Type B pancreatic cell (in vitro differentiated cells): ENCODE results near the gene COL20A1. TPM values are rescaled to one million over a fixed set of nuclear protein-coding genes. Genes with fewer than 3 reads are reported as not detected.

Source experiments
- DNase-seq: peaks from one replicate; pipeline ENCODE4 v3.0.0; 2021; ENCODE audit warnings: mixed read lengths; ENCODE audit not compliant: unreplicated experiment; ENCODE audit errors: extremely low spot score
- H3K27ac Mint-ChIP-seq: 2 replicates; pipeline ENCODE4 v1.8.0; 2021; ENCODE audit warnings: mild to moderate bottlenecking, mixed read lengths
- H3K27me3 Mint-ChIP-seq: 2 replicates; pipeline ENCODE4 v1.8.0; 2021; ENCODE audit warnings: mixed read lengths
- H3K36me3 Mint-ChIP-seq: 2 replicates; pipeline ENCODE4 v1.8.0; 2021; ENCODE audit warnings: mixed read lengths
- H3K4me1 Mint-ChIP-seq: one replicate; pipeline ENCODE4 v1.8.0; 2021; ENCODE audit warnings: mixed read lengths; ENCODE audit not compliant: unreplicated experiment
- H3K4me3 Mint-ChIP-seq: 2 replicates; pipeline ENCODE4 v1.8.0; 2021; ENCODE audit warnings: mild to moderate bottlenecking, mixed read lengths
- H3K9me3 Mint-ChIP-seq: 2 replicates; pipeline ENCODE4 v1.8.0; 2021; ENCODE audit warnings: mixed read lengths
- total RNA-seq: library from RNA; stranded (reverse); gene quantifications from 2 replicates; pipeline ENCODE4 v1.2.1, GENCODE V29; 2021; ENCODE audit warnings: low replicate concordance
- TF ChIP-seq, protein P1 (sequence below): fragments of 200-600 bp; sonication (generic); conservative IDR thresholded peaks from 2 replicates; pipeline ENCODE4 v1.5.0; 2021; ENCODE audit warnings: antibody characterized with exemption, mild to moderate bottlenecking

COL20A1 gene
- total RNA-seq, 1 donor from 2014 or later: 0.36 TPM

DNA sequence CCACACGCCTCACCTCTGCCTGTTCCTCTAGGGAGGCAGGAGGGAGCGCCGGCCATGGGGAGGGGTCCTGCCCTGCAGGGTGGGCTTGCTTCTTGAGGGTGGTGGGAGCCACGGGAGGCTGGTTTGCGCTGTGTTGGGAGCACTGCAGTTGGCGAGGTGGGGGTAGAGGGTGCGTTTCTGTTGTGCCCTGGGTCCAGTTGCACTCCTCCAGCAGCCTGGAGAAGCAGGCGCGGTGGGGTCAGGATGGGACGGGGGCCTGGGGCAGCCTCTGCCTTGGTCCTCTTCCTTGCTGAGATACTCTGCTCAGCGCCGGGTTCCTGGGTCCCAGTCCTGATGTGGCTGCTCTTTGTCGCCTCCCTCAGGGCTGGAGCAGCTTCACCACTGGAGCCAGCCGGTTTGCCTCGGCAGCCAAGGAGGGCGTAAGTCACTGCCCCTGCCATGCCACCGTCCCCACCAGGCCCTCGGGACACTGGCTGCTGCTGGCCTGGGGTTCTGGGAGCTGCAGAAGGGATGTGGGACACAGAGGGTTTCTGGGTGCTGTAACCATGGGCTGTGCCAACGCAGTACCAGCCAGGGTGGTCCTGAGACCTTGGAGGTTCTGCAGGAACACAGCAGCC lies 11.9 kb upstream of the COL20A1 start:
- no peak overlapping the region for H3K4me3 Mint-ChIP-seq
- H3K27me3 Mint-ChIP-seq: no peaks in the 10 kb centered on the region
- TF ChIP-seq, protein P1, sequence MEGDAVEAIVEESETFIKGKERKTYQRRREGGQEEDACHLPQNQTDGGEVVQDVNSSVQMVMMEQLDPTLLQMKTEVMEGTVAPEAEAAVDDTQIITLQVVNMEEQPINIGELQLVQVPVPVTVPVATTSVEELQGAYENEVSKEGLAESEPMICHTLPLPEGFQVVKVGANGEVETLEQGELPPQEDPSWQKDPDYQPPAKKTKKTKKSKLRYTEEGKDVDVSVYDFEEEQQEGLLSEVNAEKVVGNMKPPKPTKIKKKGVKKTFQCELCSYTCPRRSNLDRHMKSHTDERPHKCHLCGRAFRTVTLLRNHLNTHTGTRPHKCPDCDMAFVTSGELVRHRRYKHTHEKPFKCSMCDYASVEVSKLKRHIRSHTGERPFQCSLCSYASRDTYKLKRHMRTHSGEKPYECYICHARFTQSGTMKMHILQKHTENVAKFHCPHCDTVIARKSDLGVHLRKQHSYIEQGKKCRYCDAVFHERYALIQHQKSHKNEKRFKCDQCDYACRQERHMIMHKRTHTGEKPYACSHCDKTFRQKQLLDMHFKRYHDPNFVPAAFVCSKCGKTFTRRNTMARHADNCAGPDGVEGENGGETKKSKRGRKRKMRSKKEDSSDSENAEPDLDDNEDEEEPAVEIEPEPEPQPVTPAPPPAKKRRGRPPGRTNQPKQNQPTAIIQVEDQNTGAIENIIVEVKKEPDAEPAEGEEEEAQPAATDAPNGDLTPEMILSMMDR: peak; percentile 60
- no peaks in the 10 kb centered on the region for H3K36me3 Mint-ChIP-seq
- H3K4me1 Mint-ChIP-seq: no peaks in the 10 kb centered on the region
- no peak for DNase-seq
- H3K27ac Mint-ChIP-seq: no peak overlapping the region
- no peaks in the 10 kb centered on the region for H3K9me3 Mint-ChIP-seq

DNA sequence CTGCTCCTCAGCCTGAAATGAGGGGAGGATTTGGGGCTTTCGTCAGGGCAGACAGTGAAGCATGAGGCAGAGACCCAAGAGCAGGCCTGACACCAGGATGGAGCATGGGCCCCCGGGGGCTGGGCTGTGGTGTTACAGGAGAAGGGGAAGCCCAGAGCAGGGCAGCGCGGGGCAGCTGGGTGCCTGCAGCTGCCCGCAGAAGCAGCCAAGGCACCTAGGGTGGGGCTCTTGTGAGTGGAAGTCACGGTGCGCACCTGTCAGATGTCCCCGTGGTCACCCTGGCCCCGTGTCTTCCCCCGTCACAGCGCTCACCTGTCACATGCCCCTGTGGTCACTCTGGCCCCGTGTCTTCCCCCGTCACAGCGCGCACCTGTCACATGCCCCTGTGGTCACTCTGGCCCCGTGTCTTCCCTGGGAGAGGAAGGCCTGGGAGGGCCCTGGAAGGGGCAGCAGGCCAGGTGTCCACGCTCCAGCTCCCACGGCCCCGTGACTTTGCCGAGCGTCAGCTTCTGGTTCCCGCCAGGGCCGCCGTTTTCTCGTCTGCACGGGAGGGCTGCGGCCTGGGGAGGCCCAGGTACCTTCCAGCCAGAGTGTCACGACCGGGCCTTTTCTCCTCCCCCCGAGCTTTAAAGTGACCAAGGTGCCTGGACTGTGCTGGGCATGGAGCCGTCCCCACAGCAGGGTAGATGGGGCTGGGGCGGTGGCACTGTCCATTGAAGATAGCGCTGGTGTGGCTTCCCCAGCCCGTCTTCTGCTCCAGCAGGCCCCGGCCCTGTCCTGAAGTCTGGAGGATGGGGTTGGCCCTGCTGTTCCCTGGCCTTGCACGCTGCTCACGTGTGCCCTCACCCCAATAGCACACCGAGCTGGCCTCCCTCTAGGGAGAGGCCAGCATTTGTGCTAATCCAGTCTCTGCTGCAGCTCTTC lies 11.0 kb upstream of the COL20A1 start:
- Mint-ChIP-seq H3K27ac (no peak overlapping the region), H3K27me3 (no peaks in the 10 kb centered on the region), H3K4me3 (no peak overlapping the region), H3K4me1 (no peaks in the 10 kb centered on the region), H3K9me3 (no peaks in the 10 kb centered on the region), H3K36me3 (no peaks in the 10 kb centered on the region)
- TF ChIP-seq, protein P1: no peak
- no peak for DNase-seq

DNA sequence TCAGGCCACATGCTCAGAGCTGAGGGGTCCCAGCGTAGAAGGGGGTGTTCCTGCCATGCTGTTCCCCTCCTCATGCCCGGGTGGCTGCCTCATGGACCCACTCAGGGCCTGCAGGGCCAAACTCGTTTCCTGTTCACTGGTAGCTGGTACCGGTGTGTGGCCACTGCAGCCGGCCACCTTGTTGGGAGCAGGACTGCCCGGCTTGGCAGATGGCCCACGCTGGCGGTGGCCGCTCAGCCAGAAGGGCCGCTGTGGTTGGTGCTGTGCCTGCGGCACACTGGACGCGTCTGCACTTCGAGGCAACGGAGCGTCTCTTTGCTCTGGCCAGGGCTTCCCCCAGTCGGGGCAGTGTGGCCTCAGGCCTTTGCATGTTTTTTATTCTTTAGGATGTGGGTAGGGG lies 10.0 kb upstream of the COL20A1 start:
- no peaks in the 10 kb centered on the region for H3K9me3 Mint-ChIP-seq
- H3K4me3 Mint-ChIP-seq: no peak overlapping the region
- TF ChIP-seq, protein P1: no peak
- H3K27ac Mint-ChIP-seq: no peak overlapping the region
- H3K27me3 Mint-ChIP-seq: no peaks in the 10 kb centered on the region
- H3K36me3 Mint-ChIP-seq: no peaks in the 10 kb centered on the region
- DNase-seq: no peak
- no peaks in the 10 kb centered on the region for H3K4me1 Mint-ChIP-seq

DNA sequence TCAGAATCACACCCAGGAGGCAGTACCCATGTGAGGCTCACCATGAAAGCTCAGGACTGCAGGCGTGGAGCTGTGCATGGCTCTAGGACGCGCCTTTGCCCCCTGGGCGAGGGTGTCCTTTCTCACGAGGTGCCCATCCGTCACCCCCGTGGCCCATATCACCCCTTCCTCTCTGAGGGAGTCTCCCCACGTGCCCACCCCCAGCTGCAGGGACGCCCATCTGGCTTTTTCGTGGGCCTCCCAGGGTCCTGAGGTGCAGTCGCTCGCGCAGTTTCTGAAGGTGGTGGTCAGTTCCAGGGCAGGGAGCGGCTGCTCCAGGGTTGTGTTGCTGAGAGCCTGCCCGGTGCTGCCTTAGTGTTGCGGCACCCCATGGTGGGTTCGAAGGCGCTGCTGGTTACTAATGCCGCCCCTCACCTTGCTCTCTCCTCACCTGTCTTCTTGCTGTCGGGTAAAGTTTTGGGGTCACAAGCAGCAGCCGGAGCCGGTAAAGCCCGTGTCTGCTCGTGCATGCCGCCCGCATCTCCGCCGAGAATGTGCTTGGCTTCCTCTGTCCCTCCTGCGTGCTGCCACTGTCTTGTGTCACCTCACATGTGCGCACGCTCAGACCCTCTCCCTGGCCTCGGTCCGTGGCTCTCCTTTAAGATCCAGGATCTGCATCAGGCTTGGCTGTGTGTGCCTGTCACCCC lies 9.4 kb upstream of the COL20A1 start:
- Mint-ChIP-seq H3K4me3 (no peak overlapping the region), H3K36me3 (no peaks in the 10 kb centered on the region), H3K27me3 (no peaks in the 10 kb centered on the region), H3K9me3 (no peaks in the 10 kb centered on the region), H3K27ac (peak overlapping the region; percentile 29), H3K4me1 (no peaks in the 10 kb centered on the region)
- DNase-seq: no peak
- TF ChIP-seq, protein P1: no peak

DNA sequence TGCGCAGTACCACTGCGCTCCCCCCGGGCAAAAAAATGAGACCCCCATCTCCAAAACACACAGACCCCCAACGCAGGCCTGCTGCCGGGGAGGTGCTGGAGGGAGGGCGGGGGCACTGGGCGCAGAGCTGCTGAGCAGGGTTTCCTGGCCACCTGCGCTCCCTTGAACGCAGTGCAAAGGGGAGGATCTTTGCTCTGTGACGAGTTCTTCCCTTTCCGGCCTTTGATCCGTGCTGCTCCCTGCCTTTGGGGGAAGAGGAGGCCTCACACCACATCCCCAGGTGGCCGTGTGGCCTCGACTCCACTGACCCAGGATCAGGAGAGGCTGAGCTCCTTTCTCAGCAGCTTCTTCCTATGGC lies 8.9 kb upstream of the COL20A1 start:
- no peaks in the 10 kb centered on the region for H3K4me1 Mint-ChIP-seq
- no peaks in the 10 kb centered on the region for H3K27me3 Mint-ChIP-seq
- H3K36me3 Mint-ChIP-seq: no peaks in the 10 kb centered on the region
- TF ChIP-seq, protein P1: no peak
- no peak for DNase-seq
- H3K4me3 Mint-ChIP-seq: no peak overlapping the region
- H3K9me3 Mint-ChIP-seq: no peaks in the 10 kb centered on the region
- H3K27ac Mint-ChIP-seq: peak overlapping the region; percentile 29
